HepG2 (cell line): ENCODE measurements around the gene SETD2. TPM values are rescaled to one million over a fixed set of nuclear protein-coding genes. Genes with fewer than 3 reads are reported as not detected.

Experiments
- IRX3 ChIP-seq: sonication (generic); formaldehyde crosslinking; IDR thresholded peaks from 2 replicates; pipeline ENCODE4 v1.8.1; 2023; ENCODE audit warnings: mild to moderate bottlenecking, low read depth, missing genetic modification reagents, borderline replicate concordance
- KAT2B ChIP-seq: fragments of 150-350 bp; IDR thresholded peaks from 2 replicates; pipeline ENCODE4 v1.6.1; 2014; ENCODE audit warnings: low read depth, low read length, borderline replicate concordance
- PRMT3 ChIP-seq: sonication (generic); formaldehyde crosslinking; IDR thresholded peaks from 2 replicates; pipeline ENCODE4 v1.8.1; 2022; ENCODE audit warnings: low read depth, mild to moderate bottlenecking, moderate library complexity, missing genetic modification reagents, borderline replicate concordance
- SALL2 ChIP-seq: sonication (generic); formaldehyde crosslinking; IDR thresholded peaks from 2 replicates; pipeline ENCODE4 v1.8.1; 2023; ENCODE audit warnings: mild to moderate bottlenecking, missing genetic modification reagents, inconsistent platforms
- SETDB1 ChIP-seq: sonication (generic); formaldehyde crosslinking; IDR thresholded peaks from 2 replicates; pipeline ENCODE4 v1.5.1; 2020; ENCODE audit warnings: missing genetic modification reagents, mild to moderate bottlenecking, borderline replicate concordance
- SIN3B ChIP-seq: fragments of 150-350 bp; IDR thresholded peaks from 2 replicates; pipeline ENCODE4 v1.6.1; 2014; ENCODE audit warnings: low read length
- SOX6 ChIP-seq, 2 experiments: fragments of 450-650 bp in 1 of 2; sonication (generic) in 1 of 2; formaldehyde crosslinking in 1 of 2; IDR thresholded peaks; 2 replicates each; pipeline versions ENCODE4 v1.4.0 to v1.6.1; 2017 to 2020; ENCODE audit warnings: antibody characterized with exemption in 1 of 2, mild to moderate bottlenecking in 1 of 2, missing genetic modification reagents in 1 of 2
- TRAFD1 ChIP-seq: sonication (generic); formaldehyde crosslinking; IDR thresholded peaks from 2 replicates; pipeline ENCODE4 v1.5.1; 2020; ENCODE audit warnings: missing genetic modification reagents, mild to moderate bottlenecking, borderline replicate concordance
- TSC22D2 ChIP-seq: sonication (generic); formaldehyde crosslinking; IDR thresholded peaks from 2 replicates; pipeline ENCODE4 v1.5.1; 2020; ENCODE audit warnings: missing genetic modification reagents, mild to moderate bottlenecking, borderline replicate concordance
- ZC3H13 ChIP-seq: sonication (generic); formaldehyde crosslinking; IDR thresholded peaks from 2 replicates; pipeline ENCODE4 v1.8.1; 2023; ENCODE audit warnings: mild to moderate bottlenecking, missing genetic modification reagents, moderate library complexity
- ZNF160 ChIP-seq: sonication (generic); formaldehyde crosslinking; IDR thresholded peaks from 2 replicates; pipeline ENCODE4 v1.8.0; 2022; ENCODE audit warnings: mild to moderate bottlenecking, inconsistent platforms, missing genetic modification reagents
- ZNF546 ChIP-seq: sonication (generic); formaldehyde crosslinking; conservative IDR thresholded peaks from 2 replicates; pipeline ENCODE4 v1.8.1; 2023; ENCODE audit warnings: mild to moderate bottlenecking, missing genetic modification reagents
- ZNF703 ChIP-seq: sonication (generic); formaldehyde crosslinking; IDR thresholded peaks from 2 replicates; pipeline ENCODE4 v1.5.1; 2020; ENCODE audit warnings: missing genetic modification reagents, mild to moderate bottlenecking, moderate library complexity, borderline replicate concordance
- ZNF709 ChIP-seq: sonication (generic); formaldehyde crosslinking; IDR thresholded peaks from 2 replicates; pipeline ENCODE4 v1.5.0; 2020; ENCODE audit warnings: mild to moderate bottlenecking, missing genetic modification reagents
- polyA plus RNA-seq, 8 experiments: library from polyadenylated mRNA; depleted of rRNA in 3 of 8; stranded (reverse) in 7 of 8; unstranded in 1 of 8; fragments of >200 nt; fragmentation: Illumina TruSeq in 4 of 8; extraction: Trizol in 4 of 8; gene quantifications; 2 replicates each; pipeline versions ENCODE4 v1.2.1 to v1.2.3, GENCODE V29; 2011 to 2016; ENCODE audit warnings: low read depth in 4 of 8, missing spikeins in 1 of 8, mixed read lengths in 1 of 8; ENCODE audit not compliant: insufficient read depth in 1 of 8
- total RNA-seq, 5 experiments: library from RNA; depleted of rRNA; stranded (reverse); fragments of >200 nt; fragmentation: Illumina TruSeq; extraction: Trizol; gene quantifications; 2 replicates each; pipeline ENCODE4 v1.2.3, GENCODE V29; 2016; ENCODE audit warnings: low read depth in 1 of 5
- TF ChIP-seq, protein P1 (sequence below): sonication (generic); formaldehyde crosslinking; IDR thresholded peaks from 2 replicates; pipeline ENCODE4 v1.8.1; 2023; ENCODE audit warnings: mild to moderate bottlenecking, moderate library complexity, missing genetic modification reagents
- TF ChIP-seq, protein P2 (sequence below): sonication (generic); formaldehyde crosslinking; IDR thresholded peaks from 2 replicates; pipeline ENCODE4 v1.5.1; 2020; ENCODE audit warnings: mild to moderate bottlenecking, moderate library complexity, missing genetic modification reagents
- TF ChIP-seq, protein P3 (sequence below): sonication (generic); formaldehyde crosslinking; IDR thresholded peaks from 2 replicates; pipeline ENCODE4 v1.4.0; 2020; ENCODE audit warnings: missing genetic modification reagents, borderline replicate concordance

SETD2 gene
- total and polyA plus RNA-seq, 2 of the 13 experiments (the other 11 are each of a cell fraction or from before 2014, with no cell fraction given), result 14.2 to 24.2 TPM

DNA sequence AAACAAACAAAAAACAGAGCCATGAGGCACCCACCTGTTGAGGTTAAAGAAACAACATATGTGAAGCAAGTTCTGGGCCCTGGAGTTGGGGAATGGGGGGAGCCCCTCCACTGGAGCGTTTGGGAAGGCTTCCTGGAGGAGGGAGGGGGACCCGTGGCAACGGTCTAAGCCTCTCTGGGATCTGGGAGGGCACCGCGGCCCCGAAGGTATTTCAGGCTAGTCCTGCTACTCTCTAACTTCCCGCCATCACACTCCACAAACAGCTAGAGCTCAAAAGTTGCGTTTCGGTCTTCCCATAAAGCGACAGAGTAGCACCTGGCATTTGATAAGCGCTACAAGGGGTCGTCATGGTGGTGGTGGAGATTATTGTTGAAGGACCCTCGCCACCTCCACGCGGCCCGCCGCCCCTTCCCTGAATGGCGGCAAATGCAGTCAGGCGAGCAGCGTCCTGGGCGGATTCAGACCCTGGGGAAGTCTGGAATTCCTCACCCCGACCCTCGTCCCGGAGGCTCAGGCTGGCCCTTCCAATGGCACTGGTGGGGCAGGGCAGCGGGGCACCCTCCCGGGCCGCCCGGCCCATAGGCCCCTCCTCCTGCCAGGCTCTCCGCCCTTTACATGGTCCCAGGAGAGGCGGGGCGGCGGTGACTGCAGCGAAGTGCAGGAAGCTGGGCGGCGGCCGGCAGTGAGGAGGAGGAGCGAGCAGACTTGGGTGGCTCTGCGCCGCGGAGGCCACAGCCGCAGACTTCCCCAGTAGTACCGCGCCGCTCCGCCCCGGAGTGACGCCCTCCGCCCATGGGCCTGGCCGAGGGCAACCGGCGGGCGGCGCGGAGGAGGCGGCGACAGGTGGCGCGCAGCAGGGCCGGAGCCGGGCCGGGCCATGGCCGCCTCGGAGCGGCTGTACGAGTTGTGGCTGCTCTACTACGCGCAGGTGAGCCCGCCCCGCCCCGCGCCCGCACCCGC, 184.6 kb downstream of the SETD2 start, which contains the start of gene NBEAL2 (continued):
- TF ChIP-seq TRAFD1 (CRISPR knock-in tag) (no peak), ZC3H13 (0 out of 2 replicates have a peak, but pooled peaks have one; percentile 25), ZNF160 (CRISPR knock-in tag) (no peak), KAT2B (no peak), ZNF703 (CRISPR knock-in tag) (no peak), ZNF709 (CRISPR knock-in tag) (no peak; the same call in 1 of the 2 replicates), ZNF546 (CRISPR knock-in tag) (0 out of 2 replicates have a peak, but pooled peaks have one; percentile 64), SIN3B (no peak), TSC22D2 (CRISPR knock-in tag) (no peak), PRMT3 (CRISPR knock-in tag) (no peak), SETDB1 (CRISPR knock-in tag) (no peak), IRX3 (no peak), SALL2 (peak; percentile 80; the same call in 1 of the 2 replicates), SOX6 (IDR thresholded peaks at IDR 0.05) (no peak), SOX6 (CRISPR knock-in tag; IDR thresholded peaks at IDR 0.05) (0 out of 2 replicates have a peak, but pooled peaks have one; percentile 48)
- TF ChIP-seq, protein P1, sequence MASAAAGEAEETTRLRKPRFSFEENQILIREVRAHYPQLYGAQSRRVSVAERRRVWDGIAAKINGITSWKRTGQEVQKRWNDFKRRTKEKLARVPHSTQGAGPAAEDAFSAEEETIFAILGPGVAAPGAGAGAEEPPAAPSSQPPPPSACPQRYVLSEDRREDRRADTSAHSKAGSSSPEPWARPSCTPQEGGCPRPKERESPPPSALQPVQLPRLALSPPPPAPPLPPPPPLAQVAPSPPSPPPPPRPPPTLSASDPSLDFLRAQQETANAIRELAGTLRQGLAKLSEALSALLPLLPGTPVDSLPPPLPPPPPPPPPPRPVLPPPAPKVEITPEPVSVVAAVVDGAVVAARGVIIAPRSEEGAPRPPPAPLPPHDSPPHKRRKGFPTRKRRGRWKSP, result 0 out of 2 replicates have a peak, but pooled peaks have one; percentile 19
- TF ChIP-seq, protein P2, sequence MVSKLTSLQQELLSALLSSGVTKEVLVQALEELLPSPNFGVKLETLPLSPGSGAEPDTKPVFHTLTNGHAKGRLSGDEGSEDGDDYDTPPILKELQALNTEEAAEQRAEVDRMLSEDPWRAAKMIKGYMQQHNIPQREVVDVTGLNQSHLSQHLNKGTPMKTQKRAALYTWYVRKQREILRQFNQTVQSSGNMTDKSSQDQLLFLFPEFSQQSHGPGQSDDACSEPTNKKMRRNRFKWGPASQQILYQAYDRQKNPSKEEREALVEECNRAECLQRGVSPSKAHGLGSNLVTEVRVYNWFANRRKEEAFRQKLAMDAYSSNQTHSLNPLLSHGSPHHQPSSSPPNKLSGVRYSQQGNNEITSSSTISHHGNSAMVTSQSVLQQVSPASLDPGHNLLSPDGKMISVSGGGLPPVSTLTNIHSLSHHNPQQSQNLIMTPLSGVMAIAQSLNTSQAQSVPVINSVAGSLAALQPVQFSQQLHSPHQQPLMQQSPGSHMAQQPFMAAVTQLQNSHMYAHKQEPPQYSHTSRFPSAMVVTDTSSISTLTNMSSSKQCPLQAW (CRISPR knock-in tag), result peak; percentile 84
- TF ChIP-seq, protein P3, sequence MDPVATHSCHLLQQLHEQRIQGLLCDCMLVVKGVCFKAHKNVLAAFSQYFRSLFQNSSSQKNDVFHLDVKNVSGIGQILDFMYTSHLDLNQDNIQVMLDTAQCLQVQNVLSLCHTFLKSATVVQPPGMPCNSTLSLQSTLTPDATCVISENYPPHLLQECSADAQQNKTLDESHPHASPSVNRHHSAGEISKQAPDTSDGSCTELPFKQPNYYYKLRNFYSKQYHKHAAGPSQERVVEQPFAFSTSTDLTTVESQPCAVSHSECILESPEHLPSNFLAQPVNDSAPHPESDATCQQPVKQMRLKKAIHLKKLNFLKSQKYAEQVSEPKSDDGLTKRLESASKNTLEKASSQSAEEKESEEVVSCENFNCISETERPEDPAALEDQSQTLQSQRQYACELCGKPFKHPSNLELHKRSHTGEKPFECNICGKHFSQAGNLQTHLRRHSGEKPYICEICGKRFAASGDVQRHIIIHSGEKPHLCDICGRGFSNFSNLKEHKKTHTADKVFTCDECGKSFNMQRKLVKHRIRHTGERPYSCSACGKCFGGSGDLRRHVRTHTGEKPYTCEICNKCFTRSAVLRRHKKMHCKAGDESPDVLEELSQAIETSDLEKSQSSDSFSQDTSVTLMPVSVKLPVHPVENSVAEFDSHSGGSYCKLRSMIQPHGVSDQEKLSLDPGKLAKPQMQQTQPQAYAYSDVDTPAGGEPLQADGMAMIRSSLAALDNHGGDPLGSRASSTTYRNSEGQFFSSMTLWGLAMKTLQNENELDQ (CRISPR knock-in tag), result no peak
